GF-D8 (cell line): ENCODE measurements around the gene RAB3D.
A peak's percentile ranks its signal among the peaks of the same experiment; 100 is the strongest.
"Not testable (repeated sequence)": the region's sequence is repeated elsewhere in the genome, so short reads cannot be mapped to it uniquely, and the experiment has no call there.

Experiments
- DNase-seq: peaks from one replicate; lab custom pipeline; 2025; lab: John Stamatoyannopoulos, UW

RAB3D gene

DNA sequence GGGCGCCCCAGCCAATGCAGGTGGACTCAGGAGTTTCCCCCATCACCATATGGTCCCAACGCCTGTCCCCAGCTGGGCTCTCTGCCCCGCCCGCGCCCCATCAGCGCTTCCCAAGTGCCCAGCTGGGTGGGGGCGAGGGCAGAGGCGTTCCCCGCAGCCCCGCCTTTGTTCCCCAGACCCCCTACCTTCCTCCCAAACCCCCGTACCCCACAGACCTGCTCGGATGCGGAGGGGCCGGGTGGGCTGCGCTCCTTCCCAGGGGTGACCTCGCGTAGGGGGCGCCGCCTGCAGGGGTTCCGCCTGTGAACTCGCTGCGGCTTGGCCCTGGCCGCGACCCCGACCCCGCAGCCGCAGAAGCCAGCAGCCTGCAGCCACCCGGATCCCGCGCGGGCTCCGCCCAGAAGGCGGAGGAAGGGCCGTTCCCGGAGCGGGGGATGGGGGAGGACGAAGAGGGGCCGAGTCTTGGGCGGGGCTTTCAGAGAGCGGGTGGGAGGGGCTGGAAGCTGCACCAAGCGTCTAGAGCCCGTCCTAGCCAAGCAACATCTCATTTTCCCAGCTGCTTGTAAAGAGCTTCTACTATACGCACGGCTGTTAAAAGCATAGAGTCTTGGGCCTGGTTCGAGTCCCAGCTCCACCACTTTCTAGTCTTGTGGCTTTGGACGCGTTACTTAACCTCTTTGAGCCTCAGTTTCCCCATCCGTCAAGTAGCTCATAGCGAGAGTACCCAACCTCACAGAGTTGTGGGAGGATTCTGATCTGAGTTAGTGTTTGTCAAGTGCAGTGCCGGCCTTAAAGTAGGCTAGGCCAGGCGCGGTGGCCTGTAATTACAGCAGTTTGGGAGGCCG, at the start of gene RAB3D:
TSS of gene RAB3D (minus strand) at position 404 of the 845 bp plus-strand sequence. CDS start 2,258 bp downstream, outside the sequence.
- peak; percentile 75 for DNase-seq

DNA sequence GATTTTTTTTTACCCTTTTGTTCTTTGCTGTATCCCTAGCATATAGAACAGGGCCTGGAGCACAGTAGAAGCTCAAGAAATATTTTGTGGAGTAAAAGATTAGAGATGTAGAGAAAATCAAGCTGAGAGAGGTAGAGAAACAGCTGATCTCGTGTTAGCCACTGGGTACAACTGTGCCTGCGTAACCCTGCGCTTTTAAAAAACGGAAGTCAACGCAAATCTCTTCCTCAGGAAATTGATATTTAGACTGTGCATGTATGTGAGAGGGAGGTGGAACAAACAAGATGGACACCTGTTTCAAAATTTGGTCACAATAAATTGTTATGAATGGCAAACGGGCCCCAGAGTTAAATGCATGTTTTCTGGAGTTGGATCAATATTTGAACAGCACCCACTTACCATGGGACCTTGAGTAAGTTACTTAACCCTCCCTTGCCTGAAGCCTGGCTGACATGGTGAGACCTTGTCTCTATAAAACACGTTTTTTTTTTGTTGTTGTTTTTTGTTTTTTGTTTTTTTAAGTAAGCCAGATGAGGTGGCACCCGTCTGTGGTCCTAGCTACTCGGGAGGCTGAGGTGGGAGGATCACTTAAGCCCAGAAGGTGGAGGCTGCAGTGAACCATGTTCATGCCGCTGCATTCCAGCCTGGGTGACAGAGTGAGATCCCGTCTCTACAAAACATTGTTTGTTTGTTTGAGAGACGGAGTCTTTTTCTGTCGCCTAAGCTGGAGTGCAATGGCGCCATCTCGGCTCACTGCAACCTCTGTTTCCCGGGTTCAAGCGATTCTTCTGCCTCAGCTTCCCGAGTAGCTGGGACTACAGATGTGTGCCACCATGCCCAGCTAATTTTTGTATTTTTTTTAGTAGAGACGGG, 47.9 kb upstream of the RAB3D start:
- peak; percentile 4 for DNase-seq

- no peak for DNase-seq
These were observed 45.3 kb upstream of the RAB3D start for GRCh38 chr19:11384778-11385129.

- no peak for DNase-seq
These were observed 44.2 kb upstream of the RAB3D start for GRCh38 chr19:11383706-11384048.

GRCh38 chr19:11382898-11383705, 43.6 kb upstream of the RAB3D start:
- DNase-seq: no peak

- peak; percentile 80 for DNase-seq
These were observed 41.4 kb upstream of the RAB3D start for GRCh38 chr19:11380653-11381537.

DNA sequence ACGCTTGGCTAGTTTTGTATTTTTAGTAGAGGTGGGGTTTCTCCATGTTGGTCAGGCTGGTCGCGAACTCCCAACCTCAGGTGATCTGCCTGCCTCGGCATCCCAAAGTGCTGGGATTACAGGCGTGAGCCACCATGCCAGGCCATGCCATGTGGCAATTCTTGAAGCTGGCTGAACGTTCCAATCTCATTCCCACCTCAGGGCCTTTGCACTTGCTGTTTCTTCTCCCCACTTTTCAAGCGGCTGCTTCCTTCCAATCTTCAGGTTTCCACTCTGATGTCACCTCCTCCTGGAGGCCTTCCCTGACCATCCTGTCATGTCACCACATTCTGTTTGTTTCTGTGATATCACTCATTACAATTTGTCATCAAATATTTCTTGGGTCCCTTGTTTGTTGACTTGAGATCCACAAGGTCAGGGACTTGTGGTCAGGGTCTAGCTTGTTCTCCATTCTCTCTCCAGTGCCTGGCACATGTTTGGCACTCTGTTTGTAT, 40.4 kb upstream of the RAB3D start:
- no peak for DNase-seq

- not testable (repeated sequence) for DNase-seq
These were observed 39.9 kb upstream of the RAB3D start for GRCh38 chr19:11379269-11379845.

DNA sequence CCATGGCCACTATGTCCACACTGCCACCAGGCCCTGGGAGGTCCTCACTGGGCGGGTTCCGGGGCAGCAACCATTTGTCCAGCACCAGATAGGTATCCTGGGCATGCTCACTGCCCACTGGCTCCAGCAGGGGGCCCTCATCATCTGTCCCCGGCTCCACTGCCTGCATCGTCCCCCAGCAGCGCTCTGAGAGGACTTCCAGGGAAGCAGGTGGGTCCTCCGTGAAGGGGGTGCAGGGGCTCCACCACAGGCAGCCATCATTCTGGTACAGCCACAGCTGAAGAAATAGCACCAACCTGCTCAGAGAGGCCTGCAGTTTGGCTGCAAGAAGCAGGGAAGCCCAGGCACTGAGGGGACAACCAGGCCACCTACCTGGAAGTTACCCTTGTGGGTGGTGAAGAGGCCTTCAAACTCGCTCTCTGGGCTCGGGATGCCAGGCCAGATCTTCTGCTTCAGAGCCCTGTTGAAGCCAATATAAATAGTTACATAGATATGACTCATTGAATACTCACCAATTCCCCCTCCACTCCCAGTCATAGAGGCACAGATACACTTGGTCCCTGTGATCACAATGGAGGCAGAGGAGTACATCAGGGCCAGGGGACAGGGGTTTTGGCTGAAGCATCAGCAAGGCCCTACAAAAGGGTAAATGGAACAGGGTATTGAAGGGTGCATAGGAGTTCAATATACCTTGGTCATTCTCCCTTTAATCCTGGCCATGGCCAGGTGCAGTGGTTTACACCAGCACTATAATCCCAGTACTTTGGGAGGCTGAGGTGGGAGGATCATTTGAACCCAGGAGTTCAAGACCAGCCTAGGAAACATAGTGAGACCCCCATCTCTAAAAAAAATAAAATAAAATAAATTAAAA, 39.1 kb upstream of the RAB3D start:
- no peak for DNase-seq

- no peak for DNase-seq
These were observed 38.3 kb upstream of the RAB3D start for GRCh38 chr19:11377756-11378155.

DNA sequence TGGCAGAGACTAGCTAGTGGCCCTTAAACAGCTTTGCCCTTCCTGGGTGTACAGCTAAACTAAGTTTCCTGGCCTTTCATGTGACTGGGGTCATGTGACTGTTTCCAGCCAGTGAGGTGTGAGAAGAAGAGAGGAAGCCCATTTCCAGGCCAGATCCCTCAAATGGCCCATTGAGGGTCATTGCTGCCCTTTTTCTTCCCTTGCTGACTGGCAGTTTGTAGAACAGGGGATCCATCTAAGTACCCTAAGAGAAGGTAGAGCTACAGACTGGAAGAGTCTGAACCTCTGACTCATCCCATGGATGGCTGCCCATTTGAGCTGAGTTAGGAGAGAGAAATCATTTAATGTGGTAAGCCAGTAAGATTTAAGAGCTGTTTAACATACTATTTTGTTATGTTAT, 37.8 kb upstream of the RAB3D start:
- peak; percentile 23 for DNase-seq

GRCh38 chr19:11375143-11375948, 35.9 kb upstream of the RAB3D start:
- DNase-seq: peak; percentile 57

- peak; percentile 100 for DNase-seq
These were observed 35.1 kb upstream of the RAB3D start, which contains the start of gene SWSAP1 for GRCh38 chr19:11374433-11375142. Gene SWSAP1 (plus strand): TSS chr19:11374666. CDS start chr19:11374681, 15 bp downstream.

GRCh38 chr19:11373885-11374432, 34.5 kb upstream of the RAB3D start:
- peak; percentile 28 for DNase-seq

GRCh38 chr19:11373166-11373884, 33.9 kb upstream of the RAB3D start:
- DNase-seq: no peak

DNA sequence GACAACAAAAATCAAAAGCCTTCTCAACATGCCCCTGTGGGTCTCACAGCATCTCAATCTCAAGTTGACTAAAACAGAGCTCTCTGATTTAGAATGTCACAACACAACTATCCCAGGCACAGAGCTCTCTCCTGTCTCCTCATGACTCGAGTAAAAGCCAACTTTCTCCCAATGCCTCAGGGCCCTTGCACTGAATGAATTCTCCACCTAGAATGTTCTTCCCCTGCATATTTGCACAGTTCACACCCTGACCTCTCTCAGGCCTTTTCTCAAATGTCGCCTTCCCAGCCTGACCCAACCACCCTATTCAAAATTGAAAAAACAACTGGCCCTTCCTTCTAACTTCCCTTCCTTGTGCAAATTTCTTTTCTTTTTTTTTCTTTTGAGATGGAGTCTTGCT, 31.3 kb upstream of the RAB3D start:
- DNase-seq: no peak

- DNase-seq: no peak
These were observed 28.1 kb upstream of the RAB3D start for GRCh38 chr19:11367528-11367927.
